ENCODE results near the gene ECEL1. TPM values are rescaled to one million over a fixed set of nuclear protein-coding genes. Genes with fewer than 3 reads are reported as not detected.

ECEL1 gene
- polyA plus RNA-seq: not detected in 2 replicates

GRCh38 chr2:232487385-232488096, at the start of gene ECEL1:
Gene ECEL1, minus strand, starts transcription at chr2:232487834. Its CDS starts 1,181 bp downstream, at chr2:232486653.

GRCh38 chr2:232525791-232526371, 38.2 kb upstream of the ECEL1 start, which contains the start of gene CHRND:
Gene CHRND, plus strand, starts transcription at chr2:232526160. Its CDS starts 56 bp downstream, at chr2:232526216.

GRCh38 chr2:232519581-232520438, 32.2 kb upstream of the ECEL1 start, which contains the start of gene PRSS56:
Gene PRSS56, plus strand, starts transcription at chr2:232520388. Its CDS starts 211 bp downstream, at chr2:232520599.

GRCh38 chr2:232455426-232456255, 32.0 kb downstream of the ECEL1 start, which contains the start of gene ALPI:
Gene ALPI, plus strand, starts transcription at chr2:232456153. Its CDS starts 47 bp downstream, at chr2:232456200.

Other genes with a start within 250 kb of the ECEL1 start
- not detected in 2 replicates for gene ALPP, start 109.1 kb downstream of the ECEL1 start, polyA plus RNA-seq
- gene ALPG, start 81.0 kb downstream of the ECEL1 start, polyA plus RNA-seq: not detected in 2 replicates
- not detected in 2 replicates for gene ALPI, start 31.7 kb downstream of the ECEL1 start, polyA plus RNA-seq
- not detected in 2 replicates for gene PRSS56, start 32.6 kb upstream of the ECEL1 start, polyA plus RNA-seq
- not detected in 2 replicates for gene CHRND, start 38.3 kb upstream of the ECEL1 start, polyA plus RNA-seq
- not detected in 2 replicates for gene CHRNG, start 51.9 kb upstream of the ECEL1 start, polyA plus RNA-seq
- 0.28 and 0.84 TPM in 2 replicates for gene TIGD1, start 62.7 kb upstream of the ECEL1 start, polyA plus RNA-seq
- 31.7 and 44.0 TPM in 2 replicates for gene EIF4E2, start 62.9 kb upstream of the ECEL1 start, polyA plus RNA-seq
- gene EFHD1, start 145.8 kb upstream of the ECEL1 start, polyA plus RNA-seq: 0.15 TPM in 1 of 2 replicates, not detected in the other
- gene GIGYF2, start 209.5 kb upstream of the ECEL1 start, polyA plus RNA-seq: 36.6 and 40.6 TPM in 2 replicates

Data from Purkinje cell (primary cell).